ENCODE data around the gene LUZP1.

GRCh38 chr1:23123528-23123927 is 45.1 kb downstream of the LUZP1 start:
- TF ChIP-seq MAX (IDR thresholded peaks at IDR 0.05) (no peak), REST (IDR thresholded peaks at IDR 0.05; ENCODE audit: low read depth) (no peak), TAF1 (IDR thresholded peaks at IDR 0.05; ENCODE audit: low read depth) (no peak), YY1 (IDR thresholded peaks at IDR 0.05; ENCODE audit: low read depth) (no peak), CEBPB (IDR thresholded peaks at IDR 0.05) (no peak), EP300 (IDR thresholded peaks at IDR 0.05; ENCODE audit: borderline replicate concordance) (no peak)
